ENCODE measurements around the gene IL1B. TPM values are rescaled to one million over a fixed set of nuclear protein-coding genes. Genes with fewer than 3 reads are reported as not detected.

The IL1B gene
- total and polyA plus RNA-seq, 5 donors from 2014 or later, result 1.3 TPM; not detected in 4

- no peaks in the 10 kb centered on the region for H3K36me3 Mint-ChIP-seq
- H3K9me3 Mint-ChIP-seq, result peaks cover 0 to 1% (median 0%) of the 10 kb centered on the region in 7 donors
- no peaks in the 10 kb centered on the region for H3K27me3 ChIP-seq (ENCODE audit: control insufficient read depth, insufficient read depth, low read length)
- H3K4me3 ChIP-seq (ENCODE audit: low read depth, low read length), result no peak overlapping the region
- ATAC-seq (ENCODE audit: low read depth in 2 of 2), result no peak
- H3K4me1 ChIP-seq (ENCODE audit: control insufficient read depth, insufficient read depth, low read length, poor library complexity, severe bottlenecking), result no peaks in the 10 kb centered on the region
- peaks cover 0 to 9% (median 2%) of the 10 kb centered on the region in 4 donors for H3K4me1 Mint-ChIP-seq
- DNase-seq, result no peak
- H3K36me3 ChIP-seq (ENCODE audit: control insufficient read depth, insufficient read depth, low read length), result no peaks in the 10 kb centered on the region
- H3K27me3 Mint-ChIP-seq, result no peaks in the 10 kb centered on the region
- no peak overlapping the region for H3K4me3 Mint-ChIP-seq
- no peak overlapping the region for H3K27ac ChIP-seq (ENCODE audit: insufficient read depth, low read length, poor library complexity, severe bottlenecking)
- H3K27ac Mint-ChIP-seq, result no peak overlapping the region
- H3K9me3 ChIP-seq (ENCODE audit: control insufficient read depth in 2 of 2, low read length in 2 of 2), result no peaks in the 10 kb centered on the region
These were observed 41.7 kb downstream of the IL1B start for GRCh38 chr2:112794841-112795240.

DNA sequence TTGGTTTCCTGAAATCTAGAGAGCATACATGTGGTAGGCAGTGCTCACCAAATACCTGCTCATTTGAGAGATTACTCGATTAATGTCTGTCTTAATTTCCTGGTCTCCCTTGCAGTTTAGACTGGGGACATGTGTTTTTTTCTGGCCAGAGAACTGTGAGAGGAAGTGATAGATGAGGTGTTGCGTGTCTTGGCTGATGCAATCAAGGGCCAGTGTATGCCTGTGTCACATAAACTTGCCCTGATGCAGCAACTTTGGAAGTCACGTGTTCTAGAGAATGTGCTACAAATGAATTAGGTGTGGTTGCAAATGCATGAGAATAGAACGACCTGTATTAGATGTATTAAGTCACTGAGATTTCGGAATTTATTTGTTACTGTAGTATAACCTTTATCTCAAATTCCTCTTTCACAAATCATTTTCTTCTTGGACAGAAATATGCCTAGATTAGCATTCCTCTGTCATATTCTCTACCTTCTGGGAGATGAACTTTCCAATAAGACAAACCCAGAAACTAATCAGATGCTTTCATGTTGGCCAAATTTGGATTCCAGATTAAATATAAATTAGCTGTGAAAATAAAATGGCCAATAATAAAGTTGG lies 42.3 kb downstream of the IL1B start:
- no peak overlapping the region for H3K27ac ChIP-seq (ENCODE audit: insufficient read depth, low read length, poor library complexity, severe bottlenecking)
- Mint-ChIP-seq H3K27ac (no peak overlapping the region), H3K4me1 (peaks cover 0 to 9% (median 2%) of the 10 kb centered on the region in 4 donors)

DNA sequence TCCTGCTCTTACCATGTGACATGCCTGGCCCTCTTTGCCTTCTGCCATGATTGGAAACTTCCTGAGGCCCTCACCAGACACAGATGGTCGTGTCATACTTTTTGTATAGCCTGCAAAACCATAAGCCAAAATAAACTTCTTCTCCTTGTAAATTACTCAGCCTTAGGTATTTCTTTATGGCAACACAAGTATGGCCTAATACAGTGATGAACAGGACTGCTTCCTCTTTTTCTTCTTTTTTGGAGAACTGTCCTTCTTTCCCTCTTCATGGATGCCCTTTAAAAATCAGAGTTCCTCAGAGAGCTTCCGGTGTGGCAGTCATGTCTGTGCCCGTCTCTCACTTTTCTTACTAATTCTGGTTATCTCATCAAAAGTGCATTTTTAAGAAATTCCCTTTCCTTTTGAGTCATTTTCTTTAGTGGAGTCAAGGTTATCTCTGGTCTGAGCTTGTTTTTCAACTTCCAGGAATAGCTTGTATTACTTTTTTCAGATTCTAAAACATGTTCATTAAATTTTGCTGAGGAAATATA lies 43.1 kb downstream of the IL1B start:
- no peak for ATAC-seq (ENCODE audit: low read depth in 2 of 2)

More for the DNA sequence above, 42.3 kb downstream of the IL1B start:
- no peaks in the 10 kb centered on the region for H3K4me1 ChIP-seq (ENCODE audit: control insufficient read depth, insufficient read depth, low read length, poor library complexity, severe bottlenecking)
- no peaks in the 10 kb centered on the region for H3K27me3 ChIP-seq (ENCODE audit: control insufficient read depth, insufficient read depth, low read length)
- Mint-ChIP-seq H3K36me3 (no peaks in the 10 kb centered on the region), H3K4me3 (no peak overlapping the region), H3K27me3 (no peaks in the 10 kb centered on the region), H3K9me3 (peaks cover 0 to 1% (median 0%) of the 10 kb centered on the region in 7 donors)
- peak in 1 of 3 donors; percentile 74 for DNase-seq
- no peak overlapping the region for H3K4me3 ChIP-seq (ENCODE audit: low read depth, low read length)
- H3K36me3 ChIP-seq (ENCODE audit: control insufficient read depth, insufficient read depth, low read length), result no peaks in the 10 kb centered on the region
- no peaks in the 10 kb centered on the region for H3K9me3 ChIP-seq (ENCODE audit: control insufficient read depth in 2 of 2, low read length in 2 of 2)
- ATAC-seq (ENCODE audit: low read depth in 2 of 2), result peak in 1 of 2 donors; percentile 52

DNA sequence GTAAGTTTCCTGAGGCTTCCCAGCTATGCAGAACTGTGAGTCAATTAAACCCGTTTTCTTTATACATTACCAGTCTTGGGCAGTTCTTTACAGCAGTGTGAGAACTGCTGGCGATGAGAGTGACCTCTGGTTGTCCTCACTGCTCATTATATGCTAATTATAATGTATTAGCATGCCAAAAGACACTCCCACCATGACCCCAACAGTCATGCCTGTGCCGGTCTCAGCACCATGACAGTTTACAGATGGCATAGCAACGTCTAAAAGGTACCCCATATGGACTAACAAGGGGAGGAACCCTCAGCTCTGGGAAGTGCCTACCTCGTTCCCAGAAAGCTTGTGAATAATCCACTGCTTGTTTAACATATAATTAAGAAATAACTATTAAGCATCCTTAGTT lies 44.2 kb downstream of the IL1B start:
- no peak overlapping the region for H3K4me3 ChIP-seq (ENCODE audit: low read depth, low read length)
- no peaks in the 10 kb centered on the region for H3K27me3 ChIP-seq (ENCODE audit: control insufficient read depth, insufficient read depth, low read length)
- no peaks in the 10 kb centered on the region for H3K9me3 ChIP-seq (ENCODE audit: control insufficient read depth in 2 of 2, low read length in 2 of 2)
- Mint-ChIP-seq H3K4me1 (peaks cover 0 to 9% (median 2%) of the 10 kb centered on the region in 4 donors), H3K36me3 (no peaks in the 10 kb centered on the region), H3K4me3 (no peak overlapping the region), H3K27me3 (no peaks in the 10 kb centered on the region), H3K9me3 (no peaks in the 10 kb centered on the region), H3K27ac (no peak overlapping the region)
- no peak overlapping the region for H3K27ac ChIP-seq (ENCODE audit: insufficient read depth, low read length, poor library complexity, severe bottlenecking)
- H3K36me3 ChIP-seq (ENCODE audit: control insufficient read depth, insufficient read depth, low read length), result no peaks in the 10 kb centered on the region
- no peaks in the 10 kb centered on the region for H3K4me1 ChIP-seq (ENCODE audit: control insufficient read depth, insufficient read depth, low read length, poor library complexity, severe bottlenecking)
- DNase-seq (no peak), ATAC-seq (ENCODE audit: low read depth in 2 of 2) (no peak)

More for the DNA sequence above, 43.1 kb downstream of the IL1B start:
- Histone ChIP-seq H3K36me3 (ENCODE audit: control insufficient read depth, insufficient read depth, low read length) (no peaks in the 10 kb centered on the region), H3K4me1 (ENCODE audit: control insufficient read depth, insufficient read depth, low read length, poor library complexity, severe bottlenecking) (no peaks in the 10 kb centered on the region), H3K9me3 (ENCODE audit: control insufficient read depth in 2 of 2, low read length in 2 of 2) (no peaks in the 10 kb centered on the region), H3K4me3 (ENCODE audit: low read depth, low read length) (no peak overlapping the region), H3K27me3 (ENCODE audit: control insufficient read depth, insufficient read depth, low read length) (no peaks in the 10 kb centered on the region), H3K27ac (ENCODE audit: insufficient read depth, low read length, poor library complexity, severe bottlenecking) (no peak overlapping the region)
- Mint-ChIP-seq H3K27ac (peak overlapping the region in 1 of 3 donors; percentile 8), H3K27me3 (no peaks in the 10 kb centered on the region), H3K36me3 (no peaks in the 10 kb centered on the region), H3K4me1 (peaks cover 0 to 9% (median 2%) of the 10 kb centered on the region in 4 donors), H3K4me3 (no peak overlapping the region), H3K9me3 (no peaks in the 10 kb centered on the region)
- peak in 1 of 3 donors; percentile 29 for DNase-seq

GRCh38 chr2:112791693-112792230 lies 44.8 kb downstream of the IL1B start:
- ATAC-seq (ENCODE audit: low read depth in 2 of 2) (no peak), DNase-seq (no peak)
- Histone ChIP-seq H3K4me3 (ENCODE audit: low read depth, low read length) (no peak overlapping the region), H3K27me3 (ENCODE audit: control insufficient read depth, insufficient read depth, low read length) (no peaks in the 10 kb centered on the region), H3K36me3 (ENCODE audit: control insufficient read depth, insufficient read depth, low read length) (no peaks in the 10 kb centered on the region), H3K9me3 (ENCODE audit: control insufficient read depth in 2 of 2, low read length in 2 of 2) (no peaks in the 10 kb centered on the region), H3K27ac (ENCODE audit: insufficient read depth, low read length, poor library complexity, severe bottlenecking) (no peak overlapping the region), H3K4me1 (ENCODE audit: control insufficient read depth, insufficient read depth, low read length, poor library complexity, severe bottlenecking) (no peaks in the 10 kb centered on the region)
- Mint-ChIP-seq H3K36me3 (no peaks in the 10 kb centered on the region), H3K4me3 (no peak overlapping the region), H3K9me3 (no peaks in the 10 kb centered on the region), H3K4me1 (peaks cover 0 to 9% (median 2%) of the 10 kb centered on the region in 4 donors), H3K27ac (no peak overlapping the region), H3K27me3 (no peaks in the 10 kb centered on the region)

DNA sequence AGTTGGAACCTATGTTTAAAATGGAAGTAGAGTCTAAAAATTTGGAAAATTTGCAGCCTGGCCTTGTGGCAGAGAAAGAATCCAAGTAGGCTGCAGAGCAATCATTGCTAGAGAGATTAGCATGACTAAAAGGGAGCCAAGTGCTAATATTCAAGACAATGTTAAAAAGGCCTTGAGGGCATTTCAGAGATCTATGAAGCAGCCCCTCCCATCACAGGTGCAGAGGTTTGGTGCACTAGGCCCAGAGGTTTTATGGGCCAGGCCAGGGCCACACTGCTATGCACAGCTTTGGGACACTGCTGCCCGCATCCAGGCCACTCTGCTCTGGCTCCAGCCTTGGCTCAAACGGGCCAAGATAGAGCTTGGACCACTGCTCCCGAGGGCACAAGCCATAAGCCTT lies 45.6 kb downstream of the IL1B start:
- Histone ChIP-seq H3K27ac (ENCODE audit: insufficient read depth, low read length, poor library complexity, severe bottlenecking) (no peak overlapping the region), H3K4me3 (ENCODE audit: low read depth, low read length) (no peak overlapping the region), H3K27me3 (ENCODE audit: control insufficient read depth, insufficient read depth, low read length) (no peaks in the 10 kb centered on the region), H3K36me3 (ENCODE audit: control insufficient read depth, insufficient read depth, low read length) (no peaks in the 10 kb centered on the region), H3K4me1 (ENCODE audit: control insufficient read depth, insufficient read depth, low read length, poor library complexity, severe bottlenecking) (no peaks in the 10 kb centered on the region), H3K9me3 (ENCODE audit: control insufficient read depth in 2 of 2, low read length in 2 of 2) (no peaks in the 10 kb centered on the region)
- DNase-seq (no peak), ATAC-seq (ENCODE audit: low read depth in 2 of 2) (no peak)
- H3K36me3 Mint-ChIP-seq, result no peaks in the 10 kb centered on the region
- no peak overlapping the region for H3K4me3 Mint-ChIP-seq
- no peaks in the 10 kb centered on the region for H3K27me3 Mint-ChIP-seq
- peaks cover 0 to 9% (median 2%) of the 10 kb centered on the region in 4 donors for H3K4me1 Mint-ChIP-seq
- no peaks in the 10 kb centered on the region for H3K9me3 Mint-ChIP-seq
- H3K27ac Mint-ChIP-seq, result no peak overlapping the region

DNA sequence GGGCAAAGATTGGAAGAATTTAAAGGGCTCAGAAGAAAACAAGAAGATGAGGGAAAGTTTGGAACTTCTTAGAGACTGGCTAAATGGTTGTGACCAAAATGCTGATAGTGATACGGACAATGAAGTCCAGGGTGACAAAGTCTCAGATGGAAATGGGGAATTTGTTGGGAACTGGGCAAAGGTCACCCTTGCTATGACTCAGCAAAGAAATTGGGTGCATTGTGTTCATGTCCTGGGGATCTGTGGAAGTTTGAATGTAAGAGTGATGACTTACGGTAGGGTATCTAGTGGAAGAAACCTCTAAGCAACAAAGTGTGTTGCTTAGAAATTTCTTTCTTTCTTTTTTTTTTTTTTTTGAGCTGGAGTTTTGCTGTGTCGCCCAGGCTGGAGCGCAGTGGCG lies 46.3 kb downstream of the IL1B start:
- DNase-seq (no peak), ATAC-seq (ENCODE audit: low read depth in 2 of 2) (no peak)
- peak overlapping the region in 1 of 4 donors; percentile 80 for H3K4me3 Mint-ChIP-seq
- H3K9me3 ChIP-seq (ENCODE audit: control insufficient read depth in 2 of 2, low read length in 2 of 2), result no peaks in the 10 kb centered on the region
- no peaks in the 10 kb centered on the region for H3K27me3 Mint-ChIP-seq
- no peak overlapping the region for H3K27ac Mint-ChIP-seq
- H3K27ac ChIP-seq (ENCODE audit: insufficient read depth, low read length, poor library complexity, severe bottlenecking), result no peak overlapping the region
- no peaks in the 10 kb centered on the region for H3K36me3 ChIP-seq (ENCODE audit: control insufficient read depth, insufficient read depth, low read length)
- H3K27me3 ChIP-seq (ENCODE audit: control insufficient read depth, insufficient read depth, low read length), result no peaks in the 10 kb centered on the region
- H3K4me3 ChIP-seq (ENCODE audit: low read depth, low read length), result no peak overlapping the region
- no peaks in the 10 kb centered on the region for H3K4me1 ChIP-seq (ENCODE audit: control insufficient read depth, insufficient read depth, low read length, poor library complexity, severe bottlenecking)
- no peaks in the 10 kb centered on the region for H3K9me3 Mint-ChIP-seq
- no peaks in the 10 kb centered on the region for H3K36me3 Mint-ChIP-seq
- H3K4me1 Mint-ChIP-seq, result peaks cover 0 to 9% (median 2%) of the 10 kb centered on the region in 4 donors

- Mint-ChIP-seq H3K9me3 (no peaks in the 10 kb centered on the region), H3K36me3 (no peaks in the 10 kb centered on the region), H3K4me3 (no peak overlapping the region), H3K27ac (no peak overlapping the region), H3K27me3 (no peaks in the 10 kb centered on the region), H3K4me1 (peaks cover 0 to 7% (median 2%) of the 10 kb centered on the region in 4 donors)
- Histone ChIP-seq H3K27ac (ENCODE audit: insufficient read depth, low read length, poor library complexity, severe bottlenecking) (no peak overlapping the region), H3K4me1 (ENCODE audit: control insufficient read depth, insufficient read depth, low read length, poor library complexity, severe bottlenecking) (no peaks in the 10 kb centered on the region), H3K4me3 (ENCODE audit: low read depth, low read length) (no peak overlapping the region), H3K9me3 (ENCODE audit: control insufficient read depth in 2 of 2, low read length in 2 of 2) (no peaks in the 10 kb centered on the region), H3K36me3 (ENCODE audit: control insufficient read depth, insufficient read depth, low read length) (no peaks in the 10 kb centered on the region), H3K27me3 (ENCODE audit: control insufficient read depth, insufficient read depth, low read length) (no peaks in the 10 kb centered on the region)
- ATAC-seq (ENCODE audit: low read depth in 2 of 2) (no peak), DNase-seq (no peak)
These were observed 47.4 kb downstream of the IL1B start for GRCh38 chr2:112789186-112789585.
